ENCODE data around the gene RAI14.
A peak's percentile ranks its signal among the peaks of the same experiment; 100 is the strongest.

RAI14 gene

DNA sequence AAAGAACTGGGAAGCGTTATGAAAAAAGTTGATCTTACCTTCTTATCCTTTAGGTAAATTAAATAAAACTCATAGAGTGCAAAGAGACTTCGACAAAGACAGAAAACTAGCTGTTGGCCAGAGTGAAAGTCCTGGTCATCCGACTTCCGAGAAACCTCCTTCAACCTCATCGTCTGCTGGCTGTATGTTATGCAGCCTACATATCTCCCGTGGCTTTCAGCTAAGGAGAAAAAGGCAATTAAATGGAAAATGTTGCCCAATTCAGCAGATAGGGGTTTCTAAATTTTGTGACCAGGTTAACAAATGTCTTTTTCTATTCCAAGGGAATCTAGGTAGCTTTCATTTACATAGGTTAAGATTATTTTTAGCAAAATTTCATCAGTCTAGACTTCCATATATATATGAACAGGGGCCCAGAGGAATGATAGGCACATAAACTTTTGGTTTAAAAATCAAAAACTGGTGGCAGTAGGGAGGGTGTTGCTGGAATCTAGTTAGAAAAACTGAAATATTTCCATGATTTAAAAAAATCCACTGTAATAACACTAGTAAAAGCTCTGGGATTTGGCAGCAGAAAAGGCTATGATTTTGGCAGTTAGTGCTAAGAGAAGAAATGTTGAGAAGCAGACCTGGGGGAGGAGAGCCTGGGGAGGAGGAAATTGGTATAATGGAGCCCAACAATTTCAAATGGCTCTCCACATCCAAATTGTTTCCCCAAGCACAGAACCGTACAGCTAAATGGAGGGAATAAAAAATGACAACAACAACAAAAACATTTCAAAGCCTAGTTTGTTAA is 32.1 kb downstream of the RAI14 start:
- TF ChIP-seq CTCF (IDR thresholded peaks at IDR 0.05; ENCODE audit: low read depth, low read length): no peak

DNA sequence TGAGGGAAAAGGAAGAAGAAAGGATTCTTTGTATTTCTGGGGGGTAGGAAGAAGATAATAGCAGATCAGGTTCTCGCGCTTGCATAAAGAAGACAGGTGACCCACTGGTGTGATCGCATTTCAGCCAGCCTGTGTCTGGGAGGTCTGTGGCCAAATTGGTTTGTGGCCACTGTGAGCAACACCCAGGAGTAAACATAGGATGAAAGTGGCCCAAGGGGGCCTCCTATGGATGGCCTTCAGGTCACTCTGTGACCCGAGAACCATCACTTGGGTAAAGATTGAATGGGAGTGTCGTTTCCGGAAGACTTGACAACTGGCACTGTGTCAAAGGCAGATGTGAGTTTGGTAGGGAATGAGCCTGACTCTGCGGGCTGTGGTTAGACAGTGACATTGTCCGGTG is 34.2 kb downstream of the RAI14 start:
- no peak for TF ChIP-seq CTCF (IDR thresholded peaks at IDR 0.05; ENCODE audit: low read depth, low read length)
- no peak overlapping the region for H3K4me3 ChIP-seq (replicated peaks in 1 of 2; ENCODE audit: low read depth in 2 of 2, low read length in 2 of 2)

More for the DNA sequence above, 32.1 kb downstream of the RAI14 start:
- DNase-seq (ENCODE audit: low read depth in 2 of 2): peak in 1 of 2 donors; percentile 70
- H3K4me3 ChIP-seq (replicated peaks in 1 of 2; ENCODE audit: low read depth in 2 of 2, low read length in 2 of 2): no peak overlapping the region

GRCh38 chr5:34690898-34691297 is 34.8 kb downstream of the RAI14 start:
- no peak for DNase-seq (ENCODE audit: low read depth in 2 of 2)

More for the DNA sequence above, 34.2 kb downstream of the RAI14 start:
- DNase-seq (ENCODE audit: low read depth in 2 of 2): no peak

DNA sequence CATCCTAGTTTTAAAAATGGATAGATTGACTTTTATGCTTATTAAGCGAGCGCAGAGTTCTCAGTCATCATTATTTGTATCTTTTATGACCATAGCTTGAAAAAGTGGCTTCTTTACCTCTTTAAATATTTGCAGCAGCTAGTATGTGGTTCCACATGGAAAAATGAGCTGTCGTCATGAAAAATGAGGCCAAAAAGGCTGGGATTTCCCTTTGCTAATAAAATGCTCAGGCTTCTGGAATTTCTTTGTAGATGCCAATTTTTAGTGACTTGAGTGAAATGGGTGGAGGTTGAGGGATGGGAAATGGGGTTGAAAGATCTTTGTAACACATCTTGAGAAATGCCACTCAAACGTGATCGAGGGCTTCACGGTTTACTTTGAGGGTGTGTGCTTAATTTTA is 35.2 kb downstream of the RAI14 start:
- peak; percentile 50 to 56 for DNase-seq (ENCODE audit: low read depth in 2 of 2)
- TF ChIP-seq CTCF (IDR thresholded peaks at IDR 0.05; ENCODE audit: low read depth, low read length): no peak
- no peak overlapping the region for H3K4me3 ChIP-seq (replicated peaks in 1 of 2; ENCODE audit: low read depth in 2 of 2, low read length in 2 of 2)

More at GRCh38 chr5:34690898-34691297, 34.8 kb downstream of the RAI14 start:
- H3K4me3 ChIP-seq (replicated peaks in 1 of 2; ENCODE audit: low read depth in 2 of 2, low read length in 2 of 2): no peak overlapping the region
- no peak for TF ChIP-seq CTCF (IDR thresholded peaks at IDR 0.05; ENCODE audit: low read depth, low read length)

DNA sequence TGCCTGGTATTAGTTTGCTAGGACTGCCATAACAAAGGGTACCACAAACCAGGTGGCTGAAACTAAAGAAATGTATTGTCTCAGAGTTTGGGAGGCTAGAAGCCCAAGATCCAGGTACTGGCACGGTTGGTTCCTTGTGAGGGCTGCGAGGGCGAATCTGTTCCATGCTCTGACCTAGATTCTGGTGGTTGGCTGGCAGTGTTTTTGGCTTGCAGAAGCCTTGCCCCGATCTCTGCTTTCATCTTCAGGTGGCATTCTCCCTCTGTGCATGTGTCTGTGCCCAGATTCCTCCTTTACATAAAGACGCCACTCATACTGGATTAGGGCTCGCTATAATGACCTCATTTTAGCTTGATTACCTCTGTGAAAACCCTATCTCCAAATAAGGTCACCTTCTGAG is 36.7 kb downstream of the RAI14 start:
- DNase-seq (ENCODE audit: low read depth in 2 of 2): no peak
- no peak overlapping the region for H3K4me3 ChIP-seq (replicated peaks in 1 of 2; ENCODE audit: low read depth in 2 of 2, low read length in 2 of 2)
- no peak for TF ChIP-seq CTCF (IDR thresholded peaks at IDR 0.05; ENCODE audit: low read depth, low read length)

GRCh38 chr5:34694012-34694411 is 37.9 kb downstream of the RAI14 start:
- no peak for DNase-seq (ENCODE audit: low read depth in 2 of 2)
- no peak overlapping the region for H3K4me3 ChIP-seq (replicated peaks in 1 of 2; ENCODE audit: low read depth in 2 of 2, low read length in 2 of 2)
- no peak for TF ChIP-seq CTCF (IDR thresholded peaks at IDR 0.05; ENCODE audit: low read depth, low read length)

Data from cardiac fibroblast (primary cell).